Lower leg skin (tissue), 3 donors: ENCODE measurements around the gene CERS4.

Experiments used
- CTCF ChIP-seq, 3 donors: fragments of 450-650 bp; IDR thresholded peaks; one replicate each; pipeline ENCODE4 v1.5.1; 2016; ENCODE audit warnings: antibody characterized with exemption in 3 of 3, mild to moderate bottlenecking in 3 of 3, moderate library complexity in 2 of 3
- POLR2A ChIP-seq, 2 donors: fragments of 450-650 bp; IDR thresholded peaks; one replicate each; pipeline ENCODE4 v1.6.1; 2016 to 2017; ENCODE audit warnings: antibody characterized with exemption in 2 of 2, mild to moderate bottlenecking in 1 of 2, moderate library complexity in 1 of 2

- no peak for TF ChIP-seq CTCF (IDR thresholded peaks at IDR 0.05)
- TF ChIP-seq POLR2A (IDR thresholded peaks at IDR 0.05): no peak
Observed at GRCh38 chr19:8243146-8243545, 34.0 kb downstream of the CERS4 start.
